Measurements from ENCODE around the gene PLEK2. TPM values are rescaled to one million over a fixed set of nuclear protein-coding genes. Genes with fewer than 3 reads are reported as not detected.
A peak's percentile ranks its signal among the peaks of the same experiment; 100 is the strongest.

Gene PLEK2
- total and polyA plus RNA-seq, 2 experiments from 2014 or later, result 1.0 to 2.2 TPM

GRCh38 chr14:67357969-67358354 lies 54.0 kb downstream of the PLEK2 start (continued):
- TF ChIP-seq STAT1 (IDR thresholded peaks at IDR 0.05; ENCODE audit: unreplicated experiment) (no peak), POLR2AphosphoS5 (IDR thresholded peaks at IDR 0.05; ENCODE audit: low read depth) (no peak), CTCF (conservative IDR thresholded peaks at IDR 0.05; ENCODE audit: low read depth in 2 of 2) (no peak), CREB1 (CRISPR knock-in tag; IDR thresholded peaks at IDR 0.05; ENCODE audit: low read depth) (no peak), ETS1 (IDR thresholded peaks at IDR 0.05) (no peak), ZNF331 (CRISPR knock-in tag; IDR thresholded peaks at IDR 0.05; ENCODE audit: low read depth) (no peak), REST (IDR thresholded peaks at IDR 0.05; ENCODE audit: unreplicated experiment) (no peak), EZH2 (IDR thresholded peaks at IDR 0.05; ENCODE audit: low read depth, unreplicated experiment) (no peak), EZH2phosphoT487 (IDR thresholded peaks at IDR 0.05; ENCODE audit: unreplicated experiment) (no peak), ZNF114 (CRISPR knock-in tag; IDR thresholded peaks at IDR 0.05) (no peak), JUNB (IDR thresholded peaks at IDR 0.05; ENCODE audit: unreplicated experiment) (no peak)

GRCh38 chr14:67357186-67357968 lies 54.6 kb downstream of the PLEK2 start:
- H3K27ac Mint-ChIP-seq, result no peak overlapping the region
- Histone ChIP-seq H3K79me2 (replicated peaks; ENCODE audit: insufficient read depth) (peaks cover 79% of the 10 kb centered on the region), H3K27ac (ENCODE audit: low read depth) (no peak overlapping the region), H3K4me3 (no peak overlapping the region), H2AFZ (no peak overlapping the region), H3F3A (replicated peaks; ENCODE audit: low read depth) (no peaks in the 10 kb centered on the region), H4K20me1 (replicated peaks; ENCODE audit: insufficient read depth) (peaks cover 5% of the 10 kb centered on the region; the same call in 1 of the 2 replicates), H3K4me2 (no peak overlapping the region), H3K9me2 (ENCODE audit: insufficient read depth) (no peaks in the 10 kb centered on the region), H3K27me3 (ENCODE audit: insufficient read depth) (no peaks in the 10 kb centered on the region), H3K36me3 (ENCODE audit: insufficient read depth) (no peaks in the 10 kb centered on the region), H3K4me1 (ENCODE audit: insufficient read depth) (peaks cover 9% of the 10 kb centered on the region)
- peaks cover 20% of the 10 kb centered on the region for H3K4me1 Mint-ChIP-seq
- ATAC-seq, result no peak
- H3K27me3 Mint-ChIP-seq (ENCODE audit: insufficient read depth, low read depth, poor library complexity), result peaks cover 11% of the 10 kb centered on the region
- H3K9me3 Mint-ChIP-seq, result no peaks in the 10 kb centered on the region
- peak overlapping the region; percentile 99 for H3K4me3 Mint-ChIP-seq
- peaks cover 8% of the 10 kb centered on the region; the same call in 2 of the 3 replicates for H3K36me3 Mint-ChIP-seq (ENCODE audit: low read depth)
- DNase-seq (ENCODE audit: low spot score), result no peak
- TF ChIP-seq EZH2phosphoT487 (IDR thresholded peaks at IDR 0.05; ENCODE audit: unreplicated experiment), result no peak
- TF ChIP-seq ZNF114 (CRISPR knock-in tag; IDR thresholded peaks at IDR 0.05), result no peak
- TF ChIP-seq ETS1 (IDR thresholded peaks at IDR 0.05), result no peak
- TF ChIP-seq STAT1 (IDR thresholded peaks at IDR 0.05; ENCODE audit: unreplicated experiment), result no peak
- TF ChIP-seq REST (IDR thresholded peaks at IDR 0.05; ENCODE audit: unreplicated experiment), result no peak
